IMR-90 (cell line): Measurements from ENCODE around the gene KRTAP4-16. TPM values are rescaled to one million over a fixed set of nuclear protein-coding genes. Genes with fewer than 3 reads are reported as not detected.
A peak's percentile ranks its signal among the peaks of the same experiment; 100 is the strongest.
"Not testable (repeated sequence)": the region's sequence is repeated elsewhere in the genome, so short reads cannot be mapped to it uniquely, and the experiment has no call there.

Experiments
- ATAC-seq: fragments of 200-7000 bp; cut with Tn5 transposase; 2 replicates; pipeline ENCODE4 v1.9.1; 2020; ENCODE audit warnings: low read depth, mild to moderate bottlenecking, moderate library complexity
- BruUV-seq: library from RNA; stranded (reverse); fragments of 400-500 nt; replicated peaks from 2 replicates; lab custom pipeline; 2021; lab: Mats Ljungman, UMichigan
- CTCF ChIA-PET: fragments of 300-600 bp; formaldehyde crosslinking; extraction: SDS; loops from one replicate; lab custom pipeline; 2021; ENCODE audit warnings: antibody characterized with exemption; lab: Yijun Ruan, JAX
- POLR2A ChIA-PET: fragments of 300-600 bp; sonication (Branson Sonifier 250); formaldehyde crosslinking; loops from one replicate; lab custom pipeline; 2022; ENCODE audit warnings: antibody characterized with exemption; ENCODE audit not compliant: unreplicated experiment; lab: Charles Lee
- DNase-seq: peaks from one replicate; pipeline ENCODE4 v3.0.0; 2013
- H2AFZ ChIP-seq: replicated peaks from 2 replicates; pipeline ENCODE3; 2013; ENCODE audit warnings: low read length, mild to moderate bottlenecking; ENCODE audit not compliant: poor library complexity
- H2AK5ac ChIP-seq: 2 replicates; pipeline ENCODE4 v1.6.1; 2013; ENCODE audit warnings: low read depth, low read length, inconsistent platforms
- H2AK9ac ChIP-seq: replicated peaks from 2 replicates; pipeline ENCODE3; 2013; ENCODE audit warnings: mild to moderate bottlenecking, low read depth, low read length, moderate library complexity; ENCODE audit not compliant: poor library complexity
- H2BK120ac ChIP-seq: 2 replicates; pipeline ENCODE4 v1.6.1; 2013; ENCODE audit warnings: low read depth, low read length, inconsistent platforms
- H2BK15ac ChIP-seq: 3 replicates; pipeline ENCODE4 v1.6.1; 2013; ENCODE audit warnings: low read depth, low read length, inconsistent platforms
- H2BK20ac ChIP-seq: 2 replicates; pipeline ENCODE4 v1.6.1; 2013; ENCODE audit warnings: low read depth, mild to moderate bottlenecking, inconsistent platforms, low read length, moderate library complexity
- H2BK5ac ChIP-seq: 2 replicates; pipeline ENCODE4 v1.6.1; 2013; ENCODE audit warnings: mild to moderate bottlenecking, low read depth, low read length, inconsistent platforms; ENCODE audit not compliant: poor library complexity, severe bottlenecking
- H3K14ac ChIP-seq: replicated peaks from 2 replicates; pipeline ENCODE4 v1.6.1; 2013; ENCODE audit warnings: low read depth, low read length, inconsistent platforms
- H3K18ac ChIP-seq: 2 replicates; pipeline ENCODE4 v1.6.1; 2013; ENCODE audit warnings: low read depth, low read length, control low read depth
- H3K23ac ChIP-seq: 2 replicates; pipeline ENCODE4 v1.6.1; 2013; ENCODE audit warnings: low read depth, low read length, inconsistent platforms
- H3K27ac ChIP-seq: 2 replicates; pipeline ENCODE4 v1.5.1; 2013; ENCODE audit warnings: mild to moderate bottlenecking, control low read depth, low read length; ENCODE audit not compliant: insufficient read depth
- H3K27me3 ChIP-seq: 2 replicates; pipeline ENCODE4 v1.6.1; 2013; ENCODE audit warnings: low read length; ENCODE audit not compliant: control insufficient read depth, insufficient read depth
- H3K36me3 ChIP-seq: 2 replicates; pipeline ENCODE4 v1.6.1; 2013; ENCODE audit warnings: low read length, mixed read lengths; ENCODE audit not compliant: control insufficient read depth, insufficient read depth
- H3K4ac ChIP-seq: 2 replicates; pipeline ENCODE4 v1.6.1; 2013; ENCODE audit warnings: low read depth, low read length, inconsistent platforms
- H3K4me1 ChIP-seq: 2 replicates; pipeline ENCODE4 v1.6.1; 2013; ENCODE audit warnings: low read length, mixed read lengths; ENCODE audit not compliant: control insufficient read depth, insufficient read depth
- H3K4me2 ChIP-seq: 2 replicates; pipeline ENCODE4 v1.6.1; 2013; ENCODE audit warnings: low read depth, mild to moderate bottlenecking, control low read depth, low read length, moderate library complexity
- H3K4me3 ChIP-seq: 2 replicates; pipeline ENCODE4 v1.5.1; 2013; ENCODE audit warnings: low read depth, mild to moderate bottlenecking, control low read depth, low read length, moderate library complexity; ENCODE audit not compliant: insufficient read depth
- H3K56ac ChIP-seq: 2 replicates; pipeline ENCODE4 v1.6.1; 2013; ENCODE audit warnings: low read length, inconsistent platforms; ENCODE audit not compliant: insufficient read depth; ENCODE audit errors: extremely low read depth
- H3K79me1 ChIP-seq, 2 experiments: 2 replicates each; pipeline ENCODE4 v1.6.1; 2013; ENCODE audit warnings: low read length in 2 of 2, inconsistent platforms in 1 of 2, low read depth in 1 of 2
- H3K9ac ChIP-seq: 2 replicates; pipeline ENCODE4 v1.6.1; 2013; ENCODE audit warnings: low read depth, low read length, control low read depth
- H3K9me1 ChIP-seq: 2 replicates; pipeline ENCODE4 v1.6.1; 2013; ENCODE audit warnings: low read length, inconsistent platforms; ENCODE audit not compliant: insufficient read depth
- H3K9me3 ChIP-seq: 2 replicates; pipeline ENCODE4 v1.6.1; 2013; ENCODE audit warnings: low read length; ENCODE audit not compliant: control insufficient read depth, insufficient read depth
- H4K20me1 ChIP-seq: 2 replicates; pipeline ENCODE4 v1.6.1; 2013; ENCODE audit warnings: low read length, inconsistent platforms; ENCODE audit not compliant: insufficient read depth
- H4K5ac ChIP-seq: 2 replicates; pipeline ENCODE4 v1.6.1; 2013; ENCODE audit warnings: mild to moderate bottlenecking, low read depth, low read length, control low read depth
- H4K8ac ChIP-seq, 2 experiments: 2 replicates each; pipeline ENCODE4 v1.6.1; 2013; ENCODE audit warnings: low read depth in 2 of 2, low read length in 2 of 2, control low read depth in 1 of 2, inconsistent platforms in 1 of 2
- H4K91ac ChIP-seq: 2 replicates; pipeline ENCODE4 v1.6.1; 2013; ENCODE audit warnings: low read depth, low read length, inconsistent platforms; ENCODE audit not compliant: insufficient read depth
- FOS ChIP-seq: fragments of 150-350 bp; IDR thresholded peaks from 2 replicates; pipeline ENCODE4 v1.6.1; 2016; ENCODE audit warnings: low read depth, low read length
- MAFK ChIP-seq: IDR thresholded peaks from 2 replicates; pipeline ENCODE4 v1.6.1; 2012; ENCODE audit warnings: low read depth, low read length, improper control_type of control experiment
- NFE2L2 ChIP-seq: fragments of 150-350 bp; IDR thresholded peaks from 2 replicates; pipeline ENCODE4 v1.6.1; 2016; ENCODE audit warnings: low read depth, mild to moderate bottlenecking, low read length
- RFX5 ChIP-seq: IDR thresholded peaks from 2 replicates; pipeline ENCODE4 v1.8.0; 2012; ENCODE audit warnings: low read depth, mild to moderate bottlenecking, low read length, moderate library complexity
- WGBS, 2 experiments: methylation state at CpG; one replicate each; pipeline versions ENCODE4 v1.1.5 to v1.1.7; 2013; ENCODE audit warnings: missing lambda C conversion rate in 2 of 2; ENCODE audit not compliant: insufficient read length in 1 of 2; ENCODE audit errors: extremely low coverage in 2 of 2; 5-methylcytosine and 5-hydroxymethylcytosine counted together
- dilution Hi-C: fragments of 300-500 bp; cut with HindIII; formaldehyde crosslinking; loops from one replicate; pipeline ENCODE4 v1.14.3; 2018; ENCODE audit warnings: low sequenced_read_pairs; ENCODE audit not compliant: unreplicated experiment
- in situ Hi-C: fragments of 300-500 bp; cut with MboI; formaldehyde crosslinking; loops from 3 replicates; pipeline ENCODE4 v1.14.3; 2019; ENCODE audit warnings: low sequenced_read_pairs, inconsistent platforms, mixed read lengths
- intact Hi-C: fragments of 100-400 bp; cut with micrococcal nuclease; formaldehyde crosslinking; loops from 2 replicates; pipeline ENCODE4 v1.10.0; 2022
- polyA plus RNA-seq, 3 experiments: library from polyadenylated mRNA; depleted of rRNA; stranded (reverse); fragments of >200 nt; gene quantifications; 2 replicates each; pipeline ENCODE4 v1.2.3, GENCODE V29; 2012; ENCODE audit warnings: low replicate concordance in 1 of 3
- total RNA-seq: library from RNA; depleted of rRNA; stranded (reverse); fragments of >200 nt; gene quantifications from 2 replicates; pipeline ENCODE4 v1.2.3, GENCODE V29; 2012
- TF ChIP-seq, protein P1 (sequence below): fragments of 150-350 bp; IDR thresholded peaks from 2 replicates; pipeline ENCODE4 v1.6.1; 2017; ENCODE audit warnings: mild to moderate bottlenecking, antibody characterized with exemption, low read length, low read depth

Gene KRTAP4-16
- total and polyA plus RNA-seq, 2 of the 4 experiments (the other 2 are of a cell fraction), result not detected

DNA sequence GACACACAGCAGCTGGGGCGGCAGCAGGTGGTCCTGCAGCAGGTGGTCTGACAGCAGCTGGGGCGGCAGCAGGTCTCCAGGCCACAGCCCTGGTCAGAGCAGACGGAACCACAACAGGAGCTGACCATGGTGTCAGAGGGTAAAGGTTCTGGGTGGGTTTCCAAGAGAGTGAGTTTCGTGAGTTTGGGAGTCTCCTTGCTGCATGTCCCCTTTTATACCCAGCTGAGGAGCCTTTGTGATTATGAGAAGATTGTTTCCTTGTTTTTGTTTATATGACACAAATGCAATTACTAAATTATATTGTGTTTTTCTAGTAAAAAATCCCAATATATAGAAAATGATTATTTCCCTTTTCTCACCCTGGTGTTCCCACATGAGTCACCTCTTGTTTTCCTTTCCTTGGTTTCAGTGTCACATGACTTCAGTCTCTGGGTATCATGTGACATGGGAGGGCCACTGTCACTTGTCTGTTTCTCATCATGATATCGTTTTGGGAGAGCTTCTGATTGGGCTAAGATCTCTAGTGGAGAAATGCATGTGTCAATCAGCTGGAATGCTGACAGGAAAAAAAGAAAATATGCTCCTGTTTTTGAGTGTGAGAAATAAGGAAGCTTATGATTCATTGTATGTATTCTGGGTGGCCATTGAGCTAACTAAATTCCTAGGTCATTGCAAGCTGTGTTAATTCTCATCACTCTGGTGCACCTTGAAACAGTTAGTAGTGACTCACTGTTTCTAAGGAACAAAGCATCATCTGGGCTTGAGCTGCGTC lies 38.5 kb upstream of the KRTAP4-16 start, which contains the start of gene KRTAP4-6:
TSS of gene KRTAP4-6 (minus strand) at position 185 of the 772 bp plus-strand sequence. CDS start at position 128, 57 bp downstream.
- H2AK5ac ChIP-seq, result peak within 1 kb of the TSS; percentile 23
- TF ChIP-seq MAFK, result peak; percentile 10; the same call in 1 of the 2 replicates
- TF ChIP-seq RFX5, result no peak
- TF ChIP-seq FOS, result 0 out of 2 replicates have a peak, but pooled peaks have one; percentile 2
- TF ChIP-seq, protein P1, sequence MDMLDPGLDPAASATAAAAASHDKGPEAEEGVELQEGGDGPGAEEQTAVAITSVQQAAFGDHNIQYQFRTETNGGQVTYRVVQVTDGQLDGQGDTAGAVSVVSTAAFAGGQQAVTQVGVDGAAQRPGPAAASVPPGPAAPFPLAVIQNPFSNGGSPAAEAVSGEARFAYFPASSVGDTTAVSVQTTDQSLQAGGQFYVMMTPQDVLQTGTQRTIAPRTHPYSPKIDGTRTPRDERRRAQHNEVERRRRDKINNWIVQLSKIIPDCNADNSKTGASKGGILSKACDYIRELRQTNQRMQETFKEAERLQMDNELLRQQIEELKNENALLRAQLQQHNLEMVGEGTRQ, result peak; percentile 95
- no peak for TF ChIP-seq NFE2L2
- dilution Hi-C loops (no loop called here), in situ Hi-C loops (no loop called here), intact Hi-C loops (no loop called here)
- no peaks in the 10 kb centered on the region for H3K9me1 ChIP-seq
- H4K8ac ChIP-seq, result peak within 1 kb of the TSS; percentile 3 to 33; a peak in 2 of 4 replicates
- H2AK9ac ChIP-seq, result no peak within 1 kb of the TSS
- no TSS peak for BruUV-seq
- no peaks in the 10 kb centered on the region for H4K20me1 ChIP-seq
- H3K27ac ChIP-seq, result no peak within 1 kb of the TSS
- H3K56ac ChIP-seq, result no peak within 1 kb of the TSS
- H3K14ac ChIP-seq, result no peak within 1 kb of the TSS
- peak within 1 kb of the TSS; percentile 91 for H2BK5ac ChIP-seq
- no peak within 1 kb of the TSS; the same call in 1 of the 2 replicates for H3K18ac ChIP-seq
- no peak within 1 kb of the TSS; the same call in 1 of the 2 replicates for H4K5ac ChIP-seq
- peak; percentile 86 for DNase-seq
- H2BK20ac ChIP-seq, result 0 out of 2 replicates have a peak within 1 kb of the TSS, but pooled peaks have one; percentile 3
- no peak within 1 kb of the TSS for H3K23ac ChIP-seq
- peak within 1 kb of the TSS; percentile 3; the same call in 1 of the 2 replicates for H2BK120ac ChIP-seq
- no peak within 1 kb of the TSS for H2BK15ac ChIP-seq
- H3K9ac ChIP-seq, result no peak within 1 kb of the TSS
- ChIA-PET CTCF (no interaction called here), POLR2A (no interaction called here)
- no peak within 1 kb of the TSS for H3K4me2 ChIP-seq
- H3K79me1 ChIP-seq, result no peaks in the 10 kb centered on the region
- H3K4me3 ChIP-seq, result no peak within 1 kb of the TSS
- H3K27me3 ChIP-seq, result no peaks in the 10 kb centered on the region
- peak; percentile 56; the same call in 1 of the 2 replicates for ATAC-seq
- 100% methylated on average over 1 of the region's 6 CpGs; no CpG with 5 or more reads in 1 of the 2 experiments for WGBS, 2 experiments
- H3K4me1 ChIP-seq, result no peaks in the 10 kb centered on the region; the same call in 1 of the 2 replicates
- H2AFZ ChIP-seq, result no peak within 1 kb of the TSS
- no peak within 1 kb of the TSS for H4K91ac ChIP-seq
- peaks cover 5% of the 10 kb centered on the region for H3K9me3 ChIP-seq
- H3K36me3 ChIP-seq, result no peaks in the 10 kb centered on the region
- H3K4ac ChIP-seq, result no peak within 1 kb of the TSS

DNA sequence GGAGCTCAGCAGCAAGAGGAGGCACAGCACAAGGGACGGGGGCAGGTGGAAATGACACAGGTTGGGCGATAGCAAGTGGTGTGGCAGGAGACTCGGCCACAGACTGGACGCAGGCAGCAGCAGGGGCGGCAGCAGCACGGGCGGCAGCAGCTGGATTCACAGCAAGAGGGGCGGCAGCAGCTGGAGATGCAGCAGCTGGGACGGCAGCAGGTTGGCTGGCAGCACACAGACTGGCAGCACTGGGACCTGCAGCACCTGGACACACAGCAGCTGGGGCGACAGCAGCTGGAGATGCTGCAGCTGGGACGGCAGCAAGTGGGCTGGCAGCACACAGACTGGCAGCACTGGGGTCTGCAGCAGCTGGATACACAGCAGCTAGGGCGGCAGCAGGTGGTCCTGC lies 37.9 kb upstream of the KRTAP4-16 start:
- H3K79me1 ChIP-seq, H3K14ac ChIP-seq, ATAC-seq, intact Hi-C loops, H3K27ac ChIP-seq, H4K20me1 ChIP-seq, H2BK120ac ChIP-seq, H2BK20ac ChIP-seq, H3K4me2 ChIP-seq, in situ Hi-C loops, H3K18ac ChIP-seq, H4K91ac ChIP-seq, H2AFZ ChIP-seq, CTCF ChIA-PET, H3K9me3 ChIP-seq, H3K27me3 ChIP-seq, H3K9ac ChIP-seq, H2AK9ac ChIP-seq, H2BK15ac ChIP-seq, H4K8ac ChIP-seq, H3K23ac ChIP-seq, H4K5ac ChIP-seq, H3K4me3 ChIP-seq, DNase-seq, BruUV-seq, H3K9me1 ChIP-seq, H3K56ac ChIP-seq, H3K36me3 ChIP-seq, dilution Hi-C loops, POLR2A ChIA-PET, H3K4ac ChIP-seq, H3K4me1 ChIP-seq: not testable (repeated sequence)
- H2BK5ac ChIP-seq, result peak overlapping the region; percentile 32
- peak overlapping the region; percentile 23 for H2AK5ac ChIP-seq
- 90% methylated on average over 10 of the region's 12 CpGs; no CpG with 5 or more reads in 1 of the 2 experiments for WGBS, 2 experiments
